Measurements from ENCODE around the gene SLC24A5.

SLC24A5 gene

GRCh38 chr15:48112242-48112641 is 8.5 kb upstream of the SLC24A5 start:
- Mint-ChIP-seq H3K4me3 (no peak overlapping the region), H3K36me3 (ENCODE audit: low read depth) (no peaks in the 10 kb centered on the region), H3K27me3 (ENCODE audit: low read depth) (no peaks in the 10 kb centered on the region), H3K4me1 (peaks cover 12% of the 10 kb centered on the region), H3K9me3 (no peaks in the 10 kb centered on the region), H3K27ac (no peak overlapping the region)
- TF ChIP-seq CTCF (IDR thresholded peaks at IDR 0.05; ENCODE audit: unreplicated experiment in 3 of 3) = peak; percentile 41 to 43 (median 41)

- no peaks in the 10 kb centered on the region for H3K36me3 Mint-ChIP-seq (ENCODE audit: low read depth)
- no peaks in the 10 kb centered on the region for H3K27me3 Mint-ChIP-seq (ENCODE audit: low read depth)
- TF ChIP-seq CTCF (IDR thresholded peaks at IDR 0.05; ENCODE audit: unreplicated experiment in 3 of 3) = no peak
- peaks cover 10% of the 10 kb centered on the region for H3K4me1 Mint-ChIP-seq
- H3K27ac Mint-ChIP-seq = no peak overlapping the region
- H3K4me3 Mint-ChIP-seq = no peak overlapping the region
- H3K9me3 Mint-ChIP-seq = no peaks in the 10 kb centered on the region
Measured at GRCh38 chr15:48119277-48119676, 1.5 kb upstream of the SLC24A5 start.

GRCh38 chr15:48121849-48122248 is 1.1 kb downstream of the SLC24A5 start:
- no peak for TF ChIP-seq CTCF (IDR thresholded peaks at IDR 0.05; ENCODE audit: unreplicated experiment in 3 of 3)
- H3K4me3 Mint-ChIP-seq = no peak overlapping the region
- H3K4me1 Mint-ChIP-seq = peaks cover 10% of the 10 kb centered on the region
- H3K9me3 Mint-ChIP-seq = no peaks in the 10 kb centered on the region
- no peaks in the 10 kb centered on the region for H3K36me3 Mint-ChIP-seq (ENCODE audit: low read depth)
- no peaks in the 10 kb centered on the region for H3K27me3 Mint-ChIP-seq (ENCODE audit: low read depth)
- no peak overlapping the region for H3K27ac Mint-ChIP-seq

GRCh38 chr15:48126667-48127355 is 6.0 kb downstream of the SLC24A5 start:
- Mint-ChIP-seq H3K27ac (no peak overlapping the region), H3K36me3 (ENCODE audit: low read depth) (no peaks in the 10 kb centered on the region), H3K9me3 (no peaks in the 10 kb centered on the region), H3K4me3 (no peak overlapping the region), H3K27me3 (ENCODE audit: low read depth) (no peaks in the 10 kb centered on the region), H3K4me1 (no peaks in the 10 kb centered on the region)
- TF ChIP-seq CTCF (IDR thresholded peaks at IDR 0.05; ENCODE audit: unreplicated experiment in 3 of 3) = no peak

- no peak overlapping the region for H3K4me3 Mint-ChIP-seq
Measured at GRCh38 chr15:48131324-48131723, 10.5 kb downstream of the SLC24A5 start.

More at GRCh38 chr15:48131324-48131723, 10.5 kb downstream of the SLC24A5 start:
- TF ChIP-seq CTCF (IDR thresholded peaks at IDR 0.05; ENCODE audit: unreplicated experiment in 3 of 3) = no peak
- no peaks in the 10 kb centered on the region for H3K27me3 Mint-ChIP-seq (ENCODE audit: low read depth)
- no peaks in the 10 kb centered on the region for H3K9me3 Mint-ChIP-seq
- peaks cover 3% of the 10 kb centered on the region for H3K4me1 Mint-ChIP-seq
- H3K27ac Mint-ChIP-seq = no peak overlapping the region
- H3K36me3 Mint-ChIP-seq (ENCODE audit: low read depth) = no peaks in the 10 kb centered on the region
